Spleen (tissue), 7 donors: Measurements from ENCODE around the gene PLEKHD1.

Experiments used
- CTCF ChIP-seq, 11 experiments: fragments of 200-600 bp in 7 of 11; fragments of 450-650 bp in 4 of 11; sonication (generic) in 4 of 11; IDR thresholded peaks in 8 of 11; conservative IDR thresholded peaks in 3 of 11; 1 replicate in 7 of 11; 2 replicates in 4 of 11; pipeline versions ENCODE4 v1.4.0 to v1.8.0; 2016 to 2021; ENCODE audit warnings: antibody characterized with exemption in 11 of 11, inconsistent platforms in 4 of 11, mild to moderate bottlenecking in 1 of 11
- POLR2A ChIP-seq, 3 donors: fragments of 450-650 bp; IDR thresholded peaks; one replicate each; pipeline ENCODE4 v1.5.1; 2017; ENCODE audit warnings: antibody characterized with exemption in 3 of 3, mild to moderate bottlenecking in 1 of 3
- POLR2AphosphoS5 ChIP-seq, 3 donors: sonication (generic); formaldehyde crosslinking; IDR thresholded peaks; one replicate each; pipeline ENCODE4 v1.5.1; 2017; ENCODE audit warnings: antibody characterized with exemption in 3 of 3
- donor health status: DM: no; HTN: no; CAD: no; lungs with moderate emphysema.
- donor health status: DM: no; HTN: no; CAD: no.
- donor health status: DM: no; HTN: no; CAD: no.

GRCh38 chr14:69531135-69531534, 46.6 kb downstream of the PLEKHD1 start:
- TF ChIP-seq CTCF (IDR thresholded peaks at IDR 0.05 in 8 of 11, conservative IDR thresholded peaks at IDR 0.05 in 3 of 11) (no peak), POLR2A (IDR thresholded peaks at IDR 0.05) (no peak), POLR2AphosphoS5 (IDR thresholded peaks at IDR 0.05) (no peak)
